NCI-H128 (cell line): ENCODE measurements around the gene OTUD7B.
"Not testable (repeated sequence)": the region's sequence is repeated elsewhere in the genome, so short reads cannot be mapped to it uniquely, and the experiment has no call there.

Experiments used
- DNase-seq: peaks from one replicate; lab custom pipeline; 2025; ENCODE audit not compliant: unreplicated experiment; lab: John Stamatoyannopoulos, UW

The OTUD7B gene

DNA sequence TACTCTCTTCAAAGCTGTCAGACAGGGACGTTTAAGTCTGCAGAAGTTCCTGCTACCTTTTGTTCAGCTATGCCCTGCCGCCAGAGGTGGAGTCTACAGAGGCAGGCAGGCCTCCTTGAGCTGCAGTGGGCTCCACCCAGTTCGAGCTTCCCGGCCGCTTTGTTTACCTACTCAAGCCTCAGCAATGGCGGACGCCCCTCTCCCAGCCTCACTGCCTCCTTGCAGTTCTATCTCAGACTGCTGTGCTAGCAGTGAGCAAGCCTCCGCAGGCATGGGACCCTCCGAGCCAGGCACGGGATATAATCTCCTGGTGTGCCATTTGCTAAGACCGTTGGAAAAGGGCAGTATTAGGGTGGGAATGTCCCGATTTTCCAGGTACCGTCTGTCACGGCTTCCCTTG is 53.0 kb downstream of the OTUD7B start:
- DNase-seq, result not testable (repeated sequence)

DNA sequence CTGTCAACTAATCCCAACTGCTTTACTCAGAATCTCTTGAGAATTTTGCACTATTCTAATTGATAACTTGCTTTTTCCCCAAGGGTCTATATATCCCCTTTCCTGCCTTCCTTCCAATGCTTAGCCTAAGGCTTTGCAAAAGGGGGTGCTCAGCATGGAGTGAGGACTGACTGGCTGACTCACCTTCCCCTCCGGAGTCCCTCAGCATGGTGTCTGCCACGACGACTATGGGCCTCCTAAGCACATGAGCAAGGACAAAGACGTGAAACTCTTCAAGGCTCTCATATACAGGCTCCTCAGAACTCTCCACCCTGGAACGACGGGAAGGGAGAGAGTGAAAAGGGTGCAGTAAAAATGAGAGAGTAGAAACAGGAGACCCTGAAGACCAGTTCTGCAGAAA is 60.6 kb downstream of the OTUD7B start:
- DNase-seq, result no peak

DNA sequence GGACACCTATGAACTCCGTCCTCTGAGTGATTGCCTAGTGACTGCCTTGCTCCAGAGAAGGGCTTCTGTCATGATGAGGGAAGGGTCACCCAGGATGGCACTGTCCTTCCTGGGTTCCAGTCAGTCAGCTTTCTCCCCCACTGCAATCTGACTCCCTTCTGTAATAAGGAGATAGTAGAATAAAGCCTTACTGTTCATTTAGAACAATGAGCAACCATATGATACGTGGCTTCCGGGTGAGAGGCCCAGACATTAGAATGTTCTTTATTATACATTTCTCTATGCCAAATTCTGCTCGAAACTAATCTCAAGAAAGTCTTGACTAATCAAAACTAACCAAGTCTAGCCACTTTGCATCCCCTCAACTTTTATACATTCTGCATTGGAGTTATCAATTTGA is 65.3 kb downstream of the OTUD7B start:
- no peak for DNase-seq

DNA sequence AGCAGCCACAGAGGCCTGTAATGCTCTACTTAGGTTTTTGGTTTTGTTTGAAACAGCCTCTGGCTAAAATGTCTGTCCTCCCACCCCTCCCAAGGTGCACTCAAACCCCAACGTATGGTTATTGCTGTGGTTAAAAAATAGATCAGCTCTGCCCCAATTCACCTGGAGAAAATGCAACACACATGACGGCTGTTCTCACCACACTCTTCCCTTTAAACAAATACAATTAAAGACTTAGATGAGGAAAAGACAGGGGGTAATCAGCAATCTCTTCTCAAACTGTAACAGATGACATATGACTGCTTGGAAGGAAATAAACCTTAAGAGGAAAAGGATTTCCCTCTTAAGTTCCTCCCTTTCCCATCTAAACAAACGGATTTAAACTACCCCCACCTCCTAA is 67.6 kb downstream of the OTUD7B start:
- DNase-seq, result no peak

DNA sequence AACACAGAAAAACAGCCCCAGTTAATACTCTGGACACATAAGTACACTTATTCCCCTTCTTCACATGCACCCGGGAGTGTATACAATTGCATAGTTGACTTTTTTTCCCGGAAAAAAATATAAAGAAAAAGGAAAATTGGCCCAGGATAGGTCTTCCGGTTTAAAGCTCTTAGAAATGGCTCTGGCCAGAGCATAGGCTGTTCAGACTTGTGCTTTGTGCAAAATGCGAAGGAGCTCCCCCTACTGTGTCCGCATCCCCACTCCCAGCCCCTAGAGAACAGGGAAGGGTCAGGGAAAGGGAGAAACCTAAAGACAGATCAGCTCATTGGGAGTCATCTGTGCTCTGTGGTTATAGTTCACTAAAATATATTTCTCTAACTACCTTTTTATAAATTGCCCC is 68.3 kb downstream of the OTUD7B start:
- no peak for DNase-seq

DNA sequence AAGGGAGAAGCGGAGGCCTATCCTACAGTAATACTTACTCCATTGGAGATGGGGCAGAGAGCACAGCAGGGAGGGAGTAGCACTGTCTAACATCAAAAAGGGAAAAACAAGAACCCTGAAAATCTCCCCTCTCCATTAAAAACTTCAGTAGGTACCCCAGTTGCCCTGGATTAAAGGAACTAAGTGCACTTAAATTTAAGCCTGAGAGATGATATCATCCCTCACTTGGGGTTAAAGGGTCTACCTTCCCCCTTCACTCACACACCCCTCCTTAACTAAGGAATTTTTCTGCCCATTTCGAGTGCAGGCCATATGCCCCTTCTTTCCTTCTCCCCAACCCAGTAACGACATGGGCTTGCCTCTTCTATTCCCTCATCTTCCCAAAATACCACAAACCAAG is 70.1 kb downstream of the OTUD7B start:
- no peak for DNase-seq

DNA sequence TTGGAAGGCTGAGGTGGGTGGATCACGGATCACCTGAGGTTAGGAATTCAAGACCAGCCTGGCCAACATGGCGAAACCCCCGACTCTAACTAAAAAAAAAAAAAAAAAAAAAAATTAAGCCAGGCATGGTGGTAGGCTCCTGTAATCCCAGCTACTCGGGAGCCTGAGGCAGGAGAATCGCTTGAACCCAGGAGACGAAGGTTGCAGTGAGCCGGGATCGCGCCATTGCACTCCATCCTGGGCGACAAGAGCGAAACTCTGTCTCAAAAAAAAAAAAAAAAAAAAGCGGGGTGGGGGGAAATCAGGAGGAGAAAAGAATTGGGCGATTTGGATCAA is 71.9 kb downstream of the OTUD7B start:
- DNase-seq, result not testable (repeated sequence)

DNA sequence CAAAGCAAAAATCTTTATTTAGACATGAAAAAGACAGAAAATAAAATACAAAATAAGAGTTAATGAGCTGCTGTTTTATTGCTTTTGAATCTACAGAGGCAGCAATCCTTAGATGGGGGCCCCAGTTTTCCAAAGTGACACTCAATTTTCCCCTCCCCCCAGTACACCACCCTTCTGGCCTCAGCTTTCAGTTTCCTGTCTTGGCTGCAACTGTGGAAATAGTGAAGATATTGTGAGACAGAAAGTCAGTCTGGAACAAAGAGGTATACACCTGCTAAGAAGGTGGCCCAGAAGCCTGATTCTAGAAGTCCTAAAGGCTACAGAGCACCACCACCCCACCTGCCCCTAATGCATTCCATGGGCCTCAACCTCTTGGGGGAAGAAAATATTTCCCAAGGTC is 72.8 kb downstream of the OTUD7B start:
- DNase-seq, result no peak

DNA sequence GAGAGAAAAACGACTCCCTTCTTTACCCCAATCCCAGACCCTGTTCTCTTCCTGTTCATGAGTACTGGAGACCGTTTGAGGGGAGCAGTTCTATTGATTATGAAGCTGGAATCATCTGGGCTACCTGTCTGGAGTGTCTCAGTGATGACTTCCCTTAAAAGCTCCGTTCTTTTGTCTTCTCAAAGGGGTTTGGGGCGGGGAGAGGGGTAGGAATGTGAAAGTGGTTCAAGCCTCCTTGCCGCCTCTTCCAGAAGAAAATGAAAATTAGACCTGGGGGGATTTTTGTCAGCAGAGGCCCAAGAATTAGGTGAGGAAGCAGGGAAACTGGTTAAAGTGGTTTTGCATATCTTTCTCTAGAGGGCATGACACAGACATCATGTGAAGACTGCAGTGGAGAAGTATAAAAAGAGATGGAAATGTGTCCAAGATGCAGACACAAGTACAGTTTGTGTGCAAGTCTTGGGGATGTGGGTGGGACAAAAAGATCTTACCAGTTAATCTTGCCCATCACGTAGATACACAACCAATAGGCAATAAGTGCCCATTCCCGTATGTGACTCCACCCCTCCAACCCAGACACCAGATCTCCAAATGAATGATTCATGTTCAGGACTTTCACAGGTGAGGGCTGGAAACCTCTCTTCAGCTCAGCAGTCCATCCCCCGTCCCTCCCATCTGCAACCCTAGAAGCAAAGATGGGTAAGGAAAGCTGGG is 73.4 kb downstream of the OTUD7B start:
- DNase-seq, result no peak

DNA sequence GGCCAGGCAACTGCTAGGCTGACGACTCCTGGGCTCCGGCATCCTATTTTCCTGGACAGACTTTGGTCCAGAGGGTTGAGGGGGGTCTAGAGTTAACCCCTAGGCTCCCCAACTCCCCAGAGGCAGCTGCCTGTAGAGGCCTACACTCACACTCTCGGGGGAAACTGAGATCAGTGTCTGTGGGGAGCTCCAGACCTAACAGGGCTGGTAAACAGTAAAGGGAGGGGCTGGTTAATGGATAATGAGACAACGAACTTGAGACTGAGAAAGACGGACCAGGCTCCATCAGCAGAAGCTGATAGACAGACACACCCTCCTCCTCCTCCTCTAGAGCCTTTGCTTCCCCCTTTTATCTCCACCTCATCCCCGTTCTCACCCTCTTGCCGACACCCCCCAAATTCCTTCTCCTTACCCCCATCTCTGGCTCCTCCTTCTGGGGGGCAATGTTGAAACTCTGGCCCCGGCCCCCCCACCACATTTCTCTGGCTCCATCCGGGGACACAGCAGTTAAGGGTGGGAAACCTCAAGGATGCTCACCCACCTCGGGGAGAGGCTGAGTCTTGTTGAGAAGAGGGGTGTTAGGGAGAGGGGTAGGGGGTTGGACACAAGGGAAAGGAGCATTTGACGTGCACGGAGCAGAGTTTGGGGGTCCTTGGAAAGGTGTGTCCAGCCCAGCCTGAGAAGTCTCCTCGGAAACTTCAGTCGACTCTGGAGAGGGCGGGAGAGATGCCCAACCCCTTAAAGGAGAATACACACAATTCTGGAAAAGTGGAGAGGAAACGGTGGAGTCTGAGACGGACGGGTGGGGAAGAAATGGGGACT is 74.1 kb downstream of the OTUD7B start, which contains the start of gene MTMR11:
MTMR11 (minus strand) TSS at position 710 of the 822 bp plus-strand sequence; CDS start at position 478, 232 bp downstream.
- no peak for DNase-seq

DNA sequence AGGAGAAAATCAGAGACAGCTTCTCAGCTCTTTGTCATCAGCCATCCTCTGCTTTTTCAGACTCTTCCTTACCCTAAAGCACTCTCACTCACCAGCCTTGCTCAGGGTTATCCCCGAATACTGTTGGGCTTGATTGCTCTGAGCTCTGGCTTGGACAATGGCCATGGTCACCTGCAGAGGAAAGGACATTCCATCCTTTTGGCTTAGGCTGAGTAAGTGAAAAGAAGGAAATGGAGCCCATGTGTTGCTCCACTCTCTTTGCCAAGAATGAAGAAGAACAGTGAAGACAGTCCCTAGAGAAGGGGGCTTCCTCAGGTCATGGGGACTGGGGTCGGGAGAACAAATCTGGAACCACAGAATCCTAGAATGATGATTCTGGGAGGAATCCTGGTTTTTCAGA is 76.2 kb downstream of the OTUD7B start:
- DNase-seq, result no peak

DNA sequence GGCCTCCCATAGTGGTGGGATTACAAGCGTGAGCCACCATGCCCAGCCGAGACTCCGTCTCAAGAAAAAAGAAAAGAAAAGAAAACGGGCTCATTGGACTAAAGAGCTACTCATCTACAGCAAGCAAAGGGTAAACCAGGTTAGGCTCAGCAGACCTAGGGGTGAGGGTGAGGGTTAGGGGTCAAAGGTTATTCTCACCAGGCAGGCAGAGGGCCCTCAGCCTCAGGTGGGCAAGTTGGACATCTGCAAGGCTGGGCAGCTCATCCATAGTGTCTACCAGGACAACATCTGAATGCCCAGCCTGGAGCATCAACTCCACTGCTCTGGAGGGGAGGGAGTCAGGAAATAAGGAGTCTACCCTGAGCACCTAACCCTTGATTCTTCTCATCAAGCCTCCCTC is 77.3 kb downstream of the OTUD7B start:
- no peak for DNase-seq

DNA sequence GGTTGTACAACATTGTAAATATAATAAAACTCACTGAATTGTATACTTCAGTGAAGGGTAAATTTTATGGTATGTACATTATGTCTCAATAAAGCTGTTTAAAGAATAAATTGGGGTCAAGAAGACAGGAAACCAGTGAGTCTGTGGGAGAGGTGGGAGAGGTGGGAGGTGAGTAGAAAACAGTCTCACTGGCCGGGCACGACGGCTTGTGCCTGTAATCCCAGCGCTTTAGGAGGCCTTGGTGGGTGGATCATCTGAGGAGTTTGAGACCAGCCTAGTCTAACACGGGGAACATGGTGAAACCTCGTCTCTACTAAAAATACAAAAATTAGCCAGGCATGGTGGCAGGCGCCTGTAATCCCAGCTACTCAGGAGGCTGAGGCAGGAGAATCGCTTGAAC is 78.1 kb downstream of the OTUD7B start:
- no peak for DNase-seq

DNA sequence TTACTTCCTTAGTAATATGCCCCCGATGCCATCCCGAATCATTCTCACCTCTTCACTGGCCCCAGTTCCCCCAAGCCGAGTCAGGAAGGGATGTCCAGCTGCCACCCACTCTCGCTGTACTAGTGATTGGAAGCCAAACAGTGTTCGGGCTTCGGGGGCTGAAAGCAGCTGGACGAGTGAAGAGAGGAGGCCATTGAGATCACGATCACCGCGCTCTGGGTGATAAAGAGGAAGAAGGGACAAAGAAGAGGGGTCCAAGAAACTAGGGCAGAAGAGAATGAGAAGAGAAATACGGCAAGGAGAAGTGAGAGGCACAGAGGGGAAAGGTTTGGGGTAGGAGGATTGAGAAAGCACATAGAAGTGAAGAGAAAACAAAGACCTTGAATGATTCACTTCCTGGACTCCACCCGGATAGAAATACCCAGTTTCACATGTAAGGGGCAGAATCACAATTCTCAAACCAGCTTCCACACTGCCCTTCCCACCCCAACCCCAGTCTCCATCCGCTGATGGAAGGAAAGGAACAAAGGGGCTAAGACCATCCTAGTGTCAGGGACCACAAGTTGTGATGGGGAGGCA is 79.2 kb downstream of the OTUD7B start:
- DNase-seq, result no peak

DNA sequence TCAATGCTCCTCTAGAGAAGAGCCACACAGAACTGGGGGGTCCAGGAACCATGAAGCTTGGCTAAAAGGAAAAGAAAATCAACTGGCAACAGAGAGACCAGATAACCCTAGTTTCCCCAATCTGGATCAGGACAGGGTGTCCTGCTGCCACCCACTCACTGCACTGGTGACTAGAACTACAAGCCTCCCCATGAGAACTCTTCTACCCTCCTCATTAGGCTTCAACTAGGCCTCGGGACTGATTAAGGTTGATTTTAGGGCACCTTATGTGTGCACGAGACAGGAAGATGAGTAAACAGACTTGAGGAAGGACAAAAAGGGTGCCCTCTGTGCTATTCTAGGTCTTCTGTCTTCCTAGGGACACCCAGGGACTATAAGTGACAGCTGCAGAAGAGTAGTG is 80.7 kb downstream of the OTUD7B start:
- no peak for DNase-seq

DNA sequence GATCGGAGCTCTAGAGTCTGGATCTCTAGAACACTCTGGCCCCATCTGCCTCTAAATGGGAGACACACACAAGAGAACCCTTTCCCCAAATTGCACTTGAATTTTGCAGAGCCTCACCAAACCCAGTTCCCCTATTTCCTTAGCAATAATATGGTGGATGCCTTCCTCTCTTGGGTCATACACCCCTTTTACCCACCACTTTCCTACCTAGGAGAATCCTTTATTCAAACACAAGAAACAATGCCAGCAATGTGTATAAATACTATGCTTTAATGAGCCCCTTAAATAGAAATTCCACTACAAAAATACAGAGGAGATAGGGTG is 82.2 kb downstream of the OTUD7B start:
- DNase-seq, result no peak

DNA sequence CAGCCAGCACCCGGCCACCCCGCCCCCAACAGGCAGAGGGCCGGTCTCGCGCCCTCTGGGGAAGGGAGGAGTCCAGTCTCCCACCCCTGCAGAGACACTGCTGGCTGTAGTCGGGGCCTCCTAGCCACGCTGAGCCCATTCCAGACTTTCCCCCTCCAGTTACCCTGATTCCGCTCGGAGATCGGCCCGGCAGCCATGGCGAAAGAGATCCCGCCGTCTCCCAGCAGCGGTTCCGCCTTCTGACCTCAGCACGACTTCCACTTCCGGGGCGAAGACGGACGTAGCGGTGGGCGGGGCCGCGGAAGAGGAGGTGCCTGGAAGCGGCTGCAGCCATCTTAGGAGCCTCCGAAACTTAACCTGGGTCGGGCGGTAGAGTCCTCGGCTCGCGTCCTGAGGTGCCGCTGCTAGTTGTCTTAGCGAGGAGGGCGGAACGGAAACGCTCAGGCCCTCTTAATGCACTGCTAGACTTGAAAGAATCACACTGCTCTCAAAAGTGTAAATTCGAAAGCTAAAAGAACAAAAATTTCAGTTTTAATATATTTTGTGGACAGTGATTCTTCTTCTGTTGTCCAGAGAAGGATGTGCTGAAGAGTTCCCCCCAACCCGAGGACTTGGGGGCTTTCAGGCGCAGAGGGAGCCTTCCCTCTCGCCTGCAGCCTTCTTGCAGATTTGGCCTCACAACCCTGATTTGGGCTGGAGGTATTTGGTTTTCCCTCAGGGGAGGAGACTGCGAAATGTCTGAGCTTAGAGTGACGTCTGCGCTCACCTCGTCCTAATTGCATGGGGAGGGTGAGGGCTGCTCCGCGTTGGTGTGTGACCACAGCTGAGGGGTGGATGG is 82.7 kb downstream of the OTUD7B start, which contains the start of gene SF3B4:
SF3B4 (minus strand) TSS at position 241 of the 838 bp plus-strand sequence; CDS start at position 197, 44 bp downstream.
- DNase-seq, result peak; percentile 93

DNA sequence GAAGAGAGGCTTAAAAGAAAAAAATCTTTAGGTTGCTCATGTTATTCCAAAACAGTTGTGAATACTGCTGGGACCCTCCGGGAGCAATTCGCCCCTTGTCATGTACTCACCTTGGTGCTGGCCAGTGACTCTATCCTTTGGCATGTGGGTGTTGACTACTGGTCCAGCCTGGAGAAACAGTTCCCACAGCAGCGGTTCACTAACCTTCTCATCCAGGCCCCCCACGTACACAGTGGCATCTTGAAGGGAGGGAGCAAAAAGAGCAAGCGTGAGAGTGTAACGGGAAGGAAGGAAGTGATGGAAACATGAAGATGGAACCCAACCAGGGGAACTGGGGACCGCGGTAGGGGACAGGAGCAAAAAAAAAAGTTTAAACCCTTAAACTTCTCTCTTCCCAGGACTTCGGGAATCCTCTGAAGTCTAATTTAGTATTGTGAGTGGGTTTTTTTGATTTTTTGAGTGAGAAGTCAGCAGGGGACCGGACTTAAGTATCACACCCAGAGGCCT is 83.4 kb downstream of the OTUD7B start:
- DNase-seq, result no peak

DNA sequence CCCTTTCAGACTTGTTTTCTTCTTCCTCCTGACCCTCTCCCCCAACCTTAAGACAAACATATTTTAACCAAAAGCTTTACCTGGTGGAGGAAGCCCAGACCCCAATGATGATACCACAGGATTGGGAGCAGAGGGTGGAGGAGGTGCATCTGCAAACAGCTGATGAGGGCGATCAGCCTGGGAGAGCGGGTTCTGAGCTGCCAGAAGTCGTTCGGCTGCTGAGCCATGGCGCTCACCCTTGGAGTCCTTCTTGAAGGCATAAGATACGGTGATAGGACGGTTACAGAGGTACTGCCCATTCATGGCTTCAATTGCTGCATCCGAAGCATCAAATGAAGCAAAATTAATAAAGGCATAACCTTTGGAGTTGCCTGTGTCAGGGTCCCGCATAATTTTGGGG is 84.2 kb downstream of the OTUD7B start:
- no peak for DNase-seq

DNA sequence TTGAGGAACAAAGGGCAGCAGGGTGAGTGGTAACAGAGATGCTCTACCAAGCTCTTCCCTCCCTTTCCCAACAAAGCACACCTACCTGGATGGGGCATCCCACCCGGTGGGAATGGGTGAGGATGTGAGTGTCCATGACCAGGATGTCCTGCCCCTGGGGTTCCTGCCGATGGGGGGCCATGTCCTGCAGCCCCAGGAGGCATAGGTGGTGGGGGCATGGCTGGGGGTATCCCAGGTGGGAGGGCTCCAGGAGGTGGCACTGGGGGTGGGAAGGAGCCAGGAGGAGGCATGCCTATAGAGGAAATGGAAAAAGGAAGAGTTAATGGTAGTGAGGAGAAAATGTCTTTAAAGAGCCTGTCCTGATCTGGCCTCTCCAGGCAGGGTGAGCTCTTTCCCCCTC is 84.8 kb downstream of the OTUD7B start:
- DNase-seq, result no peak

DNA sequence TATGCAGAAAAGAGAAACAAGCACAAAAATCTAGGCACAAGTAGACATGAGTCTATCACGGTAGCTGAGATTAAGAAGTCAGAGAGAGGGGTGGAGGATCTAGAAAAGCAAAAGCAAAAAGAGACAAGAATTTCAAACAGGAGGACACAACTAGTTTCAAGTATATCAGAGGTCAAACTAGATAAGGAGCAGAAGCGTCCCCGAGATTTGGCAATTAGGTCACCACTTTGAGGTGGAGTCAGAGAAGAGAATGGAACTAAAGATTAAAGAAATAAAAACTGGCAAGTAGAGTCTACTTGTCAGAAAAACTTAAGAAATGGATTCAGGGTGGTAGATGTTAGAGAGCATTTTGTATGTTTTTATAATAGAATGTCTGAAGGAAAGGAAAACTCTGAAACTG is 85.2 kb downstream of the OTUD7B start:
- DNase-seq, result no peak
